Measurements from ENCODE around the gene RYK.
"Not testable (repeated sequence)": the region's sequence is repeated elsewhere in the genome, so short reads cannot be mapped to it uniquely, and the experiment has no call there.

Gene RYK

GRCh38 chr3:134250717-134251220 lies at the start of gene RYK:
TSS of gene RYK (minus strand) at chr3:134250859. CDS start at chr3:134250654, 205 bp downstream.
- peak; percentile 48 for DNase-seq

GRCh38 chr3:134299888-134300206 lies 49.2 kb upstream of the RYK start:
- DNase-seq: no peak

- no peak for DNase-seq
These were observed 48.7 kb upstream of the RYK start for GRCh38 chr3:134299185-134299887.

- DNase-seq: no peak
These were observed 47.6 kb upstream of the RYK start for GRCh38 chr3:134298249-134298648.

- no peak for DNase-seq
These were observed 46.0 kb upstream of the RYK start for GRCh38 chr3:134296616-134297015.

GRCh38 chr3:134295930-134296329 lies 45.3 kb upstream of the RYK start:
- DNase-seq: no peak

- no peak for DNase-seq
These were observed 43.9 kb upstream of the RYK start for GRCh38 chr3:134294302-134295280.

GRCh38 chr3:134291319-134292254 lies 40.9 kb upstream of the RYK start:
- DNase-seq: peak; percentile 60

- DNase-seq: no peak
These were observed 36.9 kb upstream of the RYK start for GRCh38 chr3:134287512-134287911.

GRCh38 chr3:134284438-134284837 lies 33.8 kb upstream of the RYK start:
- DNase-seq: no peak

GRCh38 chr3:134282659-134283047 lies 32.0 kb upstream of the RYK start:
- no peak for DNase-seq

- DNase-seq: no peak
These were observed 31.4 kb upstream of the RYK start for GRCh38 chr3:134281912-134282658.

GRCh38 chr3:134279466-134279865 lies 28.8 kb upstream of the RYK start:
- peak; percentile 8 for DNase-seq

GRCh38 chr3:134277066-134277660 lies 26.5 kb upstream of the RYK start:
- DNase-seq: no peak

GRCh38 chr3:134276086-134276485 lies 25.4 kb upstream of the RYK start:
- DNase-seq: no peak

GRCh38 chr3:134275110-134275509 lies 24.5 kb upstream of the RYK start:
- DNase-seq: not testable (repeated sequence)

GRCh38 chr3:134274571-134274970 lies 23.9 kb upstream of the RYK start:
- DNase-seq: no peak

- DNase-seq: no peak
These were observed 17.3 kb upstream of the RYK start for GRCh38 chr3:134267996-134268395.

- DNase-seq: no peak
These were observed 10.3 kb upstream of the RYK start for GRCh38 chr3:134260987-134261386.

GRCh38 chr3:134258761-134259347 lies 8.2 kb upstream of the RYK start:
- no peak for DNase-seq

- DNase-seq: no peak
These were observed 4.7 kb upstream of the RYK start for GRCh38 chr3:134255404-134255803.
